ENCODE measurements around the gene PROS1.
"Not testable (repeated sequence)": the region's sequence is repeated elsewhere in the genome, so short reads cannot be mapped to it uniquely, and the experiment has no call there.

PROS1 gene

DNA sequence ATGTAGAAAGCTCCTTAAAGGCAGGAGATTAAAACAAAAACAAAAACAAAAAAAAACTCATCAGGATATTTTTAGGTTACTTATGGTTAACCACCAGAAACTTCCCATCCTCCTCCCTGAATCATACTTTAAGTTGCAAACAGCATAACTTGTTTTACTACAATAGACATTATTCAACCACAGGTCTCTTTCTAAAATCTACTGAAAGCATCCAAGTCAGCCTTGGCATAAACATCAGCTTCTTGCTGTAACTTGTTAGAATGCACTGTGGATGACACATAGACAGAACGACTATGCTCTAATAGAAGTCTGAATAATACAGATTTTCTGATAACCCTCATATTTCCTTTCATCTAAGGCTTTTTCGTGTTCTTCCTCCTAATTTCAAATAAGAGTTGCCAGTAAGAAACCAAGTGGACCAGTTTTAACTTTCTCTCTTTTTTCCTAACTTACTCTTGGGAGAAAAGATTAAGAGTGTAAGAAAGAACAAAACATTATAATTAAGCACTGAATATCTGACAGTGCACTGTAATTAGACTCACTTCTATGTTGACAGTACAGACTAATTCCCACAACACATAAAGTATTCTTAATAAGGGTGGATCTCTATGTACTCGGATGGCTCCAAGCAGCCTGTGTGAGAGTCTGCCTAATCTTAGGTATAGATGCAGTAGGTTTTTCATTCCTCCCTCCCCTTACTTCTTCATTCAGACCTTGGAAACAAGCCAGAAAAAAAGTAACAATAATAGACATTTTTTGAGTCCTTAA lies 95.3 kb downstream of the PROS1 start:
- H3K4me3 ChIP-seq (ENCODE audit: low read depth, low read length) = not testable (repeated sequence)

GRCh38 chr3:93877427-93877826 lies 96.3 kb downstream of the PROS1 start:
- not testable (repeated sequence) for H3K4me3 ChIP-seq (ENCODE audit: low read depth, low read length)

GRCh38 chr3:93873412-93873811 lies 100.3 kb downstream of the PROS1 start:
- not testable (repeated sequence) for H3K4me3 ChIP-seq (ENCODE audit: low read depth, low read length)

DNA sequence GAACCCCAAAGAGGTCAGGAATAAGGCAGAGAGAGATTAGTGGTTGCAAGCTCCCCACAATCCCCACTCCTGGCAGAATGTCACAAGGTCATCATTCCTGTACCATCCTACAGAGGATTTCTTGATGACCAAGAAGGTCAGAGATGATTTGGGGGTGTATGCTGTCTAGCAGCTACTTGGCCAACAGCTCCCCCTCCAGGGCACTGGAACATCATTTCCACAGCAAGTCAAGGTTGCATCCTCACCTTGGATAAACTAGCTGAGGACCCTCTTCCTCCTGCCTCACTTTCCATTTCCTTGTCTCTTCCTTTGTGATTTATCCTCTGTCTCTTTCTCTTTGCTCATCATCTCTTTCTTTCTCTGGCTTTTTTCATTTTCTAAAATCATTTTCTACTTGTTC lies 106.3 kb downstream of the PROS1 start:
- no peak overlapping the region for H3K4me3 ChIP-seq (ENCODE audit: low read depth, low read length)

DNA sequence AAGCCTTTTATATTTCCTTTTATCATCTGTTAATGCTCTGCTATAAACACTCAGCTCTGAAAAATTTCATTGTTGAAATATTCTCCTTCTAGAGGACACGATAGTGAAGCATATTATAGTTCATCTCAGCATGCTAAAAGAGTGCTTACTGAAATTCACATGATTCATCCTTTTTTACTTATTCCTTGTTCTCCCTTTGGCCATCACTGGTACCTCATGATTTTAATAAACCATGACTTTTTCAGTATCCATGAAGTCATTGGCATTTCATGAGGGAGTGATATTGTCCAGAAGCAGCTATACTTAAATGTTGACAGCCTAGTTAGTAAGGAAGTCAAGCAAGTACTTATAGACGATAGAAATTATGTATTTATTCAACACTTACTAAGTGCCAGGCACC lies 112.7 kb downstream of the PROS1 start:
- H3K4me3 ChIP-seq (ENCODE audit: low read depth, low read length) = no peak overlapping the region

DNA sequence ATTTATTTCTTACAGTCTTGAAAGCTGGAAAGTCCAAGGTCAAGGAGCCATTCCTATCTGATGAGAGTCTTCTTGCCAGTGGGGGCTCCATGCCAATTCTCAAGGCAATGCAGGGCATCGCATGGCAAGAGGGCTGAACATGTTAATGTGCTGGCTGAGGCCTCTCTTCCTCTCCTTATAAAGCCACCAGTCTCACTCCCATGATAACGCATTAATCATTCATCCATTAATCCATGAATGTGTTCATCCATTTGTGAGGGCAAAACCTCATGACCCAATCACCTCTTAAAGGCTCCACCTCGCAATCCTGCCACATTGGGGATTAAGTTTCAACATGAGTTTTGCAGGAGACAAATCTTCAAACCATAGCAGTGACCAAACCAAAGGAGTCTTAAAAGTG lies 118.3 kb downstream of the PROS1 start:
- no peak overlapping the region for H3K4me3 ChIP-seq (ENCODE audit: low read depth, low read length)

DNA sequence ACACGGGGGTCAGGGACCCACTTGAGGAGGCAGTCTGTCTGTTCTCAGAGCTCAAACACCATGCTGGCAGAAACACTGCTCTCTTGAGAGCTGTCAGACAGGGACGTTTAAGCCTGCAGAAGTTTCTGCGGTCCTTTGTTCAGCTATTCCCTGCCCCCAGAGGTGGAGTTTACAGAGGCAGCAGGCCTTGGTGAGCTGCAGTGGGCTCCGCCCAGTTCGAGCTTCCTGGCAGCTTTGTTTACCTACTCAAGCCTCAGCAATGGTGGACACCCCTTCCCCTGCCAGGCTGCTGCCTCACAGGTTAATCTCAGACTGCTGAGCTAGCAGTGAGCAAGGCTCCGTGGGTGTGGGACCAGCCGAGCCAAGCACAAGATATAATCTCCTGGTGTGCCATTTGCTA lies 121.5 kb downstream of the PROS1 start:
- not testable (repeated sequence) for H3K4me3 ChIP-seq (ENCODE audit: low read depth, low read length)

- H3K4me3 ChIP-seq (ENCODE audit: low read depth, low read length) = no peak overlapping the region
Observed at GRCh38 chr3:93843981-93844380, 129.7 kb downstream of the PROS1 start.

- H3K4me3 ChIP-seq (ENCODE audit: low read depth, low read length) = not testable (repeated sequence)
Observed at GRCh38 chr3:93839193-93839592, 134.5 kb downstream of the PROS1 start.
